Stimulated activated CD8-positive, alpha-beta memory T cell treated with anti-CD3 and anti-CD28 coated beads, Interleukin-2, amount 100 ng/mL, for 48 hours (primary cell): ENCODE results near the gene CD300LB.
"Not testable (repeated sequence)": the region's sequence is repeated elsewhere in the genome, so short reads cannot be mapped to it uniquely, and the experiment has no call there.

Experiments used
- DNase-seq, 2 donors: peaks; one replicate each; pipeline ENCODE4 v3.0.0-alpha.2; 2020; ENCODE audit warnings: low read depth in 2 of 2

The CD300LB gene

GRCh38 chr17:74493331-74493833, 37.9 kb downstream of the CD300LB start:
- DNase-seq: no peak

GRCh38 chr17:74491626-74492025, 39.6 kb downstream of the CD300LB start:
- DNase-seq: no peak

GRCh38 chr17:74490716-74491115, 40.6 kb downstream of the CD300LB start:
- DNase-seq: no peak

- DNase-seq: not testable (repeated sequence)
Observed at GRCh38 chr17:74488276-74488675, 43.0 kb downstream of the CD300LB start.

- no peak for DNase-seq
Observed at GRCh38 chr17:74485841-74486240, 45.4 kb downstream of the CD300LB start.

- DNase-seq: no peak
Observed at GRCh38 chr17:74485022-74485743, 46.1 kb downstream of the CD300LB start.

GRCh38 chr17:74484066-74484465, 47.2 kb downstream of the CD300LB start:
- no peak for DNase-seq

GRCh38 chr17:74481621-74482020, 49.7 kb downstream of the CD300LB start:
- no peak for DNase-seq

GRCh38 chr17:74480290-74480689, 51.0 kb downstream of the CD300LB start:
- DNase-seq: no peak

- no peak for DNase-seq
Observed at GRCh38 chr17:74478420-74479100, 52.7 kb downstream of the CD300LB start.

GRCh38 chr17:74477411-74477810, 53.9 kb downstream of the CD300LB start:
- no peak for DNase-seq

GRCh38 chr17:74475189-74475588, 56.1 kb downstream of the CD300LB start:
- no peak for DNase-seq

GRCh38 chr17:74474043-74474792, 57.1 kb downstream of the CD300LB start:
- DNase-seq: no peak

- no peak for DNase-seq
Observed at GRCh38 chr17:74473294-74473693, 58.0 kb downstream of the CD300LB start.

GRCh38 chr17:74472890-74473289, 58.4 kb downstream of the CD300LB start:
- DNase-seq: no peak

GRCh38 chr17:74471341-74471740, 59.9 kb downstream of the CD300LB start:
- DNase-seq: no peak
